HG03280 (cell line): ENCODE measurements around the gene KLHL35.

Experiments
- ATAC-seq: cut with Tn5 transposase; IDR thresholded peaks from one replicate; pipeline ENCODE4 v1.9.1; 2021; ENCODE audit warnings: mild to moderate bottlenecking, moderate library complexity; ENCODE audit not compliant: unreplicated experiment

The KLHL35 gene

DNA sequence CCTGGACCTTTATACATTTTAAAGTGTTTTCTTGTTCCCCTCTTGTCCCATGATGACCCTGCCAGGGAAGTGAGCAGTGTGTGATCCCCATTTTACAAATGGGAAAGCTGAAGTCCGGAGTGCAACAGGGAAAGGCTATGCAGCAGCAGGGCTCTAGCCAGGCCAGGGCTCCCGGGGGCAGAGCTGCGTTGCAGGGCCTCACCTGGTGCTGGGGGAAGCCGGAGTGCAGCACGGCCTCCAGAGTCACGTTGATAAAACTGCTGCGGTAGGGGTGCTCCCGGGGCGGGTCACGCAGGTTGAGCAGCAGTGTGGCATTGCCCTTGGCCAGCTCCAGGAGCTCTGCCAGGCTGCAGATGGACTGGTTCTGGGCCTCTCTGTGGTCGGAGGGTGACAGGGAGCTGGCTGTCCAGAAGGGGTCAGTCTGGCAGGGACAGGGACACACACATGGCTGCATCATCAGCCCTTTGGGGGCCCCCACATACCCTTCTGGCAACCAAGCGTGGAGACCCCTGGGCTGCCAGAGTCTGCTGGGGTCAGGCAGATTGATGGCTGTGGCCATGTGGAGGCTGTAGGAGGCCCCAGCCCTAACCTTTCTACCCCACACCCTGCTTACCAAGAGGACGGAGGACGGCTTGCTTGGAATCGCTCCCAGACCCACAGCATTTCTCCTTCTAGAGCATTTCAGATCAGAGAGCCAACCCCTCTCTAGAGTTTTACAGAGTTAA lies 9.3 kb upstream of the KLHL35 start:
- no peak for ATAC-seq

DNA sequence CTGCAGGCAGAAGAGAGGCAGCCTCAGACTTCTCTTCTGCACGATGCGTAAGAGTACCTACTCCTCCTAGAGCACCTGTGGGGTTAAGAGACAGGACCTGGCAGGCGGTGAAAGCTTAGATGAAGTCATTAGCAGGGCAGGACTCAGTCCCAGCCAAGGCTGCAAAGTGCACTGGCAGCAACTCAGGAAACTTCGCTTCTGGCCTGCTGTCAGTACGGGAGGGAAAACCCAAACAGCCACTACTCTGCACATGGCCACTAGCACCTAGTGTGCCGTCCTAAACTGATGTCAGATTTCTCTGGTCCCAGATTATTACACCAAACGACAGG lies 8.8 kb upstream of the KLHL35 start:
- no peak for ATAC-seq

DNA sequence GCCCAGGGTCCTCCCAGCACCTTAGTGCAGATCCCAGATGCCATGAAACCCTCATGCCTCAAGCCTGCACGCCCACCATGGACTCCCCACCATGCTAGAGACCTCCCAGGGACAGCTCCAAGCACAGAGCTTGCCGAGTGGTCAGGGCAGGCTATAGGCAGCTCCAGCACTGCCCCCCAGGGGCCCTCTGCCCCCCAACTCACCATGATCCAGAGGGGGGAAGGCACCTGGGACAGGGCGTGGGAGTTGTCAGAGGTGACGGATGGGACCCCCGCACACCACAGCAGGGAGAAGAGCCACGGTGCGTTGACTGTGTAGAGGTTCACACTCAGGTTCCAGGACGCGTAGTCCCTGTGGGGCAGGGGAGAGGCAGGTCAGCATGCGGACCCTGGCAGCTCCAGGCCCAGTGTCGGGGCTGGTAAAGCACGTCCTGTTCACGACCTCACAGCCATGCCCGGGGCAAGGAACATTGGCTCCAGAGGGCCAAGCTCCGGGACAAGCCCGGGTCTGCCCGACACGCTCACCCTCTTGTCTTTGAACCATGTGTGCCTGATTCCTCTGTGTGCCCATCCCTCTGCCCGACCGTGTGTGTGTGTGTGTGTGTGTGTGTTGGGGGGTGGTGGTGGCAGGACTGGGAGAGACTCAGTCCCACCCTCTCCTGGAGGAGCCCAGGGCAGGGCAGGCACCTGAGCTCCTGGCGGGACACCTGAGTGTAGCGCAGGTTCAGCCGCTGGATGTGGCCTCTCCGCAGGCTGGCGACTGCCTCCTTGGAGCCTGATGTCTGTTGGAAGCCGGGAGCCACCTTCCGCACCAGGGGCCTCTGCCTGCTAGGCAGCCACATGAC lies 8.2 kb upstream of the KLHL35 start:
- no peak for ATAC-seq

DNA sequence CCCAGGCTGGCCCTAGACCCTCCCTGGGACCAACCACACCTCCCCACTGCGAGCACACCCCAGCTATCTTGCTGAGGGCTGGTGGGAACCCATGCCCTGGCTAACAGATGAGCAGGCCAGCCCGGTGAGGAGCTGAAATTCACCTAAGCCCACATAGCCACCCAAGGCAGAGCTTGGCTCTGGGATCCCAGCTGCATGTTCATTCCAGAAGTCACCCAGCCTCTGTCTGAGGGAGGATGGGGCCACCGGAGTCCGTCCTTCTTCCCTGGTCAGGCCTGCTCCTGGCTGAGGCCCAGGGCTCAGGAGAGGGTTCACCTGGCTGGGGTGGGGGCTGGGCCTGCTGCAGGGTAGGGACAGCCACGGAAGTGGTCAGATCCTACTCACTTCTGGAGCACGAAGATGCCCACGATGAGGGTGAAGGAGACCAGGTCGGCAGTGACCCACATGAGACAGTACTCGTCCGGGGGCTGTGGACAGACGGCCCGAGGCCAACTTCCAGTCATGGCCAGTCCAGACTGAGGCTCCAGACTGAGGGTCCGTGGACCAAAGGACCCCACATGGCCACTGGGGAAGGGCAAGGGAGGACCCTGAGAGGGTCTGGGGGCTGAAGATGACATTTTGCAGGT lies 6.6 kb upstream of the KLHL35 start:
- no peak for ATAC-seq

DNA sequence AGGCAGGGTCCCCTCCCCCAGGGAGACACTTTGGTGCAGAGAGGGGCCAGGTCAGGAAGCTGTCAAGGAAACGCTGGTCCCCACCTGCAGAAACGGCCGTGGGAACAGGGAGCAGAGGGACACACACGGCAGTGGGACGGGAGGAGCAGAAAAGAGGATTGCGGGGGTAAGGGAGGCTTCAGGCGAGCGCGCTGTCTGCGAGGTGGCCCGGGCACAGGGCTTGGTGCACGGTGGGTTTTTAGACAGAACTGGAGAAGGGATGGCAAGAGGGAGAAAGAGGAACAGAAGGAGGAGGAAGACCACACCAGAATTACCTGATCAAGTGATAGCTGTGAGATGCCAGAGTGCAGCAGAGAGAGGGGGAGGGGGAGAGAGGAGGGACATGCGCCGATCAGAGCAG lies 6.0 kb upstream of the KLHL35 start:
- ATAC-seq: no peak

DNA sequence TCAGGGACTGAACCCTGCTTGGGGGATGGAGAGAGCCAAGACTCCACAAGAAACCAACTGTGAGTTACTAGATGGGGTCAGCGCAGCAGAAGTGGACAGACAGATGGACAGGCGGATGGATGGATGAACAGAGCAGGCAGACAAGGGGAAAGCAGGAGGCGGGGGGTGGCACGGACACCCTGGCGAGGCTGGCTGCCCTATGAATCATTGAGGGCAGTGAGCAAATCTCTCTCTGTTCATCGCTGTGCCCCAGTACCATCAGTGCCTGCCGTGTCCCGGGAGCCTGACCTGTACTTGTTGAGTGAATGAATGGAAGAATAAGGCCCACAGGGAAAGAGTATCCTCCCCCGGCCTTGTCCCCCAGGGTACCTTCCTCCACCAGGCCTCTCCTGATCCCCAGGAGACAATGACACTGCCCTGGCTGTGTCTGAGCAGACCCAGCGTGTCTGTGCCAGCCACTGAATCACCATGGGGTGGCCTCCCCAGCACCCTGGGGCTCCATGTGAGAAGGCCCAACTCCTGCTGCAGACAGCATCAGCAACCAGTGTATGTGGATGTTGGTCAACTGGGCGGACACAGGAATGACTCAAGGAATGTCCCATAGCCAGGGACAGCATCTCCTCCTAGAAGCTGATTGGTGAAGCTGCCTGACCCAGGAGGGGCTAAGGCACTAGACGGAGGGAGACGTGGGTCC lies 5.1 kb upstream of the KLHL35 start:
- no peak for ATAC-seq

DNA sequence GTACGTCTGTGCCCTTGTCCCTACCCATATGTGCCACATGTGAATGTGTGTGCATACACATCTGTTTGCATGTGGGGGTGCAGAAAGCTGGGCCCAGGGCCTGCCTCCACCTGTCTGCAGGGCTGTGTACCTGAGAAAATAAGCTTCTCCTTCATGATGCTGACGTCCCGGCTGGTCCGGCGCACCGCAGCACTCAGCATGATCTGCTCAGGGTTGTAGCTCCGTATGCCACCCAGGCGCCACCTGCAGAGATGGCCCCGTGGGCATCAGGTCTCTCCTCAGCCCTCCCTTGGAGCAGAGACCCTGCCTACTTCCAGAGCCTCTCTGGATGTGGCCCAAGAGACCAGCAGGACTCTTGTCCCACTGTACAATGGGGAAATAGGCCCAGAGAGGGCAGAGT lies 3.8 kb upstream of the KLHL35 start:
- ATAC-seq: no peak

DNA sequence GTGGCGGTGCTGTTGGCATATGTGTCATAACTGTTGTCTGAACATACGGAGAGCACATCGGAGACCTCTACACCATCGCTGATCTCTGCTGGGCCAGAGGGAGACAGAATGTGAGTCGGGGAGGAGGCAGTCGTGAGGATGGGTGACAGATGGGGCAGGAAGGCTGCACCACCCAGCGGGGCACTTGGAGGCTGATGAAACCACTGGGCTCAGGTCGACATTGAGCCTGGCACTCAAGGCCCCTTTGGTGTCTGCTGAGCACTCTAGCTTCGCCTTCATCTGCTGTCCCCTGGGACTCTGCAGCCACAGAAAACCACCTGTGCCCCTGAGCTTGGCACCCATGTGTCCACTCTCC lies 2.5 kb upstream of the KLHL35 start:
- no peak for ATAC-seq

DNA sequence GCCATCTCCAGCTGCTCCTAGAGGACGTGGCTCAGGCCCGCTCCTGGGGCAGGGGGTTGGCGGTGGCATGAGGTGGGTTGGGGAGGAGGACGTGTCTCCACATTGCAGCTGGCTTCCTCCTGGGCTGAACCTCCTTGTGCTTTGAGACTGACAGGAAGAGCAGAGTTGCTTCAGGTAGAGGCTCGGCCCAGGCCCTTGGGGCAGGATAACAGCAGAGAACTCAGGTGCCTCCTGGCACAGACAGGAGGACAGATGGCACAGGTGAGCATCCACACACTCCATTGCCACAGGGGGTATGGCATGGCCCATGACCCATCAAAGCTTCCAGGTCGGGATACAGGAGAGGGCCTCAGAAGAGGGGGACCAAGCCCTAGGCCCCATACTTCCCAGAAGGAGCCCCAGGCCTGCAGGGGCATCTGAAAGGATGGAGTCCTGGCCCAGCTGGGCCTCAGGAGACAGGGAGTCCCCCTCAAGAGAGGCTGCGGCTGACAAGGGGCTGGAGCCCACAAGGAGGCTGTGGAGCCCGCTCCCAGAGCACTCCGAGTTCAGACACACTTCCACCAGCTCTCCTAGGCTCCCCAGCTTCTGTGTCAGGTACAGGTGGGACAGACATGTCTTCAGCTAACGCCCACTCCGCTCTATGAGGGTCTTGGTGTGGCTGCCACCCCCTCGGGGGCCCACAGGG lies 2.0 kb upstream of the KLHL35 start:
- no peak for ATAC-seq

DNA sequence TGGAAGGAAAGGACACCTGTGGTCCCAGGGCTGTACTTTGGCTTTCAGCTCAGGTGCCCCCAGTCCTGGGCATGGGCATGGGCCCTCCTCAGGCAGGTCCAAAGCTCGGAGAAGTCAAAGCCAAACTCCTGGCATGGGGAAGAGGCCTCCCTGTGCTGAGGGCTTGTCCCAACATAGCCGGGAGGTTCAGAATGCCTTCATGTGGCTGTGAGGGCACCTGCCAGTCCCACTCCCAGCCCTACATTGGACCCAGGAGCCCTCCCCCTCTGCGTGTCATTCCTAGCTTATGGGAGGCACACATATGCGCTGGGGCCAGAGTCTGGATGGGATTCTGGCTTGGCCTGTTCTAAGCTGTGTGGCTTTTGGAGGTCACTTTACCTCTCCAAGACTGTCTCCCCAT lies 1.0 kb upstream of the KLHL35 start:
- no peak for ATAC-seq

DNA sequence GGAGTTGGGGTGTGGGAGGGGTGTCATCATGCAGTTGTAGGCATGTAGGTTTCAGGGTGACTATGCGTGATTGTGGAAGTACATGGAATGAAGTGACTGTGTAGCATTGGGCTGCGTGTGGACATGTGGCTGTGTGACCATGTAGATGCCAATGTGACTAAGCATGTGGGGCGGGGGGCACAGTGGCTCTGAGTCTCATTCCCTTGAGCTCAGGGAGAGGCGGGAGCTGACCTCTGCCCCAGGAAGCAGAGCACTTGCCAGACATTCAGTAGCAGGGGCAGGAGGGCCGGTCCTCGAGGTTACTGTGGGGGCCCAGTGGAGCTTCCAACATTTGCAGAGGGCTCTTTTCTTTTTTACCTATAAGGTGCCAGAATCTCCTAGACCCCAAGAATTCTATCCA lies 440 bp upstream of the KLHL35 start:
- no peak for ATAC-seq

DNA sequence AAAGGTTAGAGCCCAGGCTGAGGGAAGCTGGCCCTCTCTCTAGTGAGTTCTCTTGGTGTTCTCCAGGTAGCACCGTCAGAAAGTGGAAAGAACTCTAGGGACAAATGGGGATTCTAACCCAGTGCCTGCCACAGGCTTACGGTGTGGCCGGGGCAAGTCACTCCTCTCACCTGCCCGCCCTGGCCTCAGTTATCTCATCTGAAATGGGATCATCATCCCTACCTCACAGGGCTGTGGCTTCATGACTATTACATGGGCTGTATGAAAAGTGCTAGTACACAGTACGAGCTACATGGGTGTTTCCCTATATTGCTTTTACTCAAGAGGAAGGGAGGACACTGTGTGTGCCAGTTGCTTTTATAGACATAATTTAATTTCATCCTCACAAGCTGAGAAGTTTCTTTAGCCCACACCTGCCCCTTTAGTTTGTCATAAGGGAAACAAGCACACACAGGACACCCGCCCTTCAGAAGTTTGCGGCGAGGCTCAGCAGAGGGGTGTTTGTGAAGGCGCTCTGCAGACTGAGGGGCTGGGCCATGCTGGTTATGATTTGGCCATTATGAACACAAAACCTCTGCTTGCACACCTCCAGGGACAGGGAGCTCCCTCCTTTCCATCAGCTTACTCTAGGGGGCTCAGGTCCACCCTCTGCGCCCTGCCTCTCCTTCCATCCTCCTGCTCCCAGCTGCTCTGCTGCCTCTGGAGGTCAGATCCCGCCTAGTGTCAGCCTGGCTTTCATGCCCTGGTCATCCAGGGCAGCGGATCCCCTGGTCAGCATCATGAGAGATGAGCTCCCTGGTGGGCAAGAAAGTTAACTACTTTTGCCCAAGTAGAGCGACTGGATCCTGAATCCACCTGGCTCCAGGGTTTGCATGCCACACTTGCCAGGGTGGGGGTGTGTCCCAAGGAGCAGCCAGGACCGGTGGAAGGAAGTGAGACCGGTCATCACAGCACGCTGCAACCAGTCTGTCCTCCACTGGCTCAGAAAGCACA lies 1.2 kb downstream of the KLHL35 start:
- no peak for ATAC-seq

DNA sequence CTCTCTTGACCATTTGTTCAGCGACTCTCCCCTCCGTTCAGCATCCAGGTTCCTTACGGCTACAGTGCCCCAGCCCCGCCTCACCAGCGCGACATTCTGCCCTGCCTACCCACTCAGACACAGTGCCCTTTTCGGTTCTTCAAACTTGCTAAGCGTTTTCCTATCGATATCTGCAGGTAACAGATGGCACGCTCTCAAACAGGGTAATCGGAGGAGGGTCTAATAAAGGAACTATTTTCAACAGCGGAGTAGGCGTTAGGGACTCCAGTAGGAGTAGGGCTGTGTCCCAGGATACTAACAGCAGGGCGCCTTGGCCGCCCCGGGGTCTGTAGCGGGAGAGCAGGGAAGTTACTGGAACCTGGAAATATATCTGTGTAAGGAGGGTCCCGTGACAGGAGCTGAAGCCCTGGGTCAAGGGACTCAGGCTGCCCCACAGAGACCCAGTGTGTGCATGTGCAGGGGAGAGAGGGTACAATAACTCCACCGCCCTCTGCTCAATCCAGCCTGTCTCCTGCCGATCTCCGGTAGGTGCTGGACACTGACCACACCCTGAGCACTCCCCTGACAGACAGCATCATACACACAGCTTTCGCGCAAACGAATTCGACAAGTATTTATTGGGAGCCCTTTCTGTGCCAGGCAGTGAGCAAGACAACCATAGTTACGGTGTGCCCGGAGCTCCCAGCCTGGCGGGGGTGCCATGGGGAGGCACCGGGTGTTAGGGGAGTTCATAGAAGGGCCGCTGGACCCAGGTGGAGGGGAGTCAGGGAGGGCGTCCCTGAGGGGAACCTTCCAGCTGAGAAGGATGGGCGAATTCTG lies 2.1 kb downstream of the KLHL35 start:
- ATAC-seq: no peak

DNA sequence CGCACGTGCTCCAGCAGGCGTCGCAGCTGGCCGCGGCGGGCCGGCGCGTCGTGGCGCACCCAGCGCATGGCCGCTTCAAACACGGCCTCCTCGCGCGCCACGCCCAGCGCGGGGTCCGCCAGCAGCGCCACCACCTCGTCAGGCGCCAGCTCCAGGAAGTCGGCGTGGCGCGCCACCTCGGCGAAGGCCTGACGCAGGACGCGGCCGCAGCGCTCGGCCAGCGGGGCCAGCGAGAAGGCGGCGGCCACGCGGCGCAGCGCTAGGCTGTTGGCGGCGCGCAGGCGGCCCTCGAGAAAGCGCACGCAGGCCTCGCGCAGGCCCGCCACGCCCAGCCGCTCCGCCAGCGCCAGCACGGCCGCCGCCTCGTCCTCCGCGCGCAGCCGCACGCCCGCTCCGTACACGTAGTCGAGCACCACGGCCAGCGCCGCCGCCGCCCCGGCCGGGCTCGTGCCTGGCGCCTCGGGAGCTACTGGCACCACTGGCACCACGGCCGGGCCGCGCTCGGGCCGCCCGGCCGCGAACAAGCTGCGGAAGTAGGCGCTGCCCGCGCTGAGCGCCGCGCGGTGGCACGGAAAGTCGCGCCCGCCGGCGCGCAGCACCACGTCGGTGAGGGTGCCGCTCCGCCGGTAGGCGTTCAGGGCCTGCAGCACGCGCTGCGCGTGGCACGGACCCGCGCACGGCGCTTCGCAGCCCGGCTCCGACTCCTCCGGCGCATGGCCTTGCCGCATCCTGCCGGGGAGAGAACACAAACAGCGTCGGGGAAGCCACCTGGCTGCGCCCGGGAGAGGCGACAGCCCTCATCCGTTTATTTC lies 2.9 kb downstream of the KLHL35 start:
- peak; percentile 45 for ATAC-seq

DNA sequence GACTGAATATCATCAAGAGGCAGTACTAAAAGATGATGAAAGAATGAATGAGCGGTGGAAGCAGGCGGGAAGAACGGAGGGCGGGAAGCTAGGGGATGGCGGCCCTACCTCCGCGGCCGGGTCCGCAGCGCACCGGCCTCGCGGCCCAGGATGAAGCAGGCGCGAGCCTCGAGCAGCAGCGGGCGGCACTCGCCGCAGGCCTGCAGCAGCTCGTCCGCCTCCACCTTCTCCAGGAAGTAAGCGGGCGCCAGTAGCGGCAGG lies 3.4 kb downstream of the KLHL35 start:
- ATAC-seq: no peak

DNA sequence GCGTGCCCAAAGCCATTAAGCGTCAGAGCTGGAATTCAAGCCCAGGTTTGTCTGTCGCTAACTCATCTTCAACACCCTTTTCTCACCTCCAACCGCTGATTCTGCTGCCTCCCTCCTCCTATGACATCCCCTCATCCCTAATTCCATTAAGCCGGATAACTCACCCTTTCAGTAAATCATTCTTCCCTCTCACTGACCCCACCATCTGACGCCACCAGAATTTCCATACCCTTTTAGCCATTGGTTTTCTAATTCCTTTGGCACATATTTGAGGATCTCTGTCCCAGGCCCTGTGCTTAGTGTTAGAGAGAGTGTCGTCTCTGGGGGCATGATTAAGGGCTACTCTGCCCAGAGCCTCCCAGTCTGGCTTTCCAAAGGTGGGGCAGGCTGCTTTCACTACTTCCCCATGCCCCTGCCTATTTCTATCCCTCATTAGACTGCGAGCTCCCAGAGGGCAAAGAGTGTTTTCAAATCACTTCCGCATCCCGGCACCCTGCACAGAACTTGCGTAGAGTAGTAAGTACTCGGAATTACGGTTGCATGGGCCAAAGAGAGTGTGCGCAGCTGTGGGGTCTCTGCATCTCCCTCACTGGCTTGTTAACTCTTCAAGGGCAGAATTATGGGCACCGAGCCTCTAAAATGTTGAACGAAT lies 3.9 kb downstream of the KLHL35 start:
- ATAC-seq: no peak

DNA sequence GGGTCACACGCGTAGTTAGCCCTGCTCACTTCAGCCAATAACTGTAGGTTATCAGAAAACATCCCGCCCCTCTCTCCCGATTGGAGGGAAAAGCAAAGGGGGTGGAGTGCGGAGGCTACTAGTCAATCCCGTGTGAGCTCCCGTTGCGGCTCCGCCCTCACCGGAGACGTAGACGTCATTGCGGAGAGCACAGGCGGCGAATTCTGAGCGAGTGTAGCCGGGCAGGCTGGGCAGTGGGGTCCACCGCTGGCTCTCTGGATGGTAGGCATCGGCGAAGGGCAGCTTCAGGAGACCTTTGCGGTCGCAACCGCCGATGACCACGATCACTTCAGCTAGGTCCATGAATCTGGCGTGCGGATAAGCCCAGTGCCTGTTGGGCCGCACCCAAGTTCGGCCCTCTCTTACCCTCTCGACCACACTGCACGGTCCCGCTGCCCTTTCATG lies 4.7 kb downstream of the KLHL35 start:
- ATAC-seq: peak; percentile 82

DNA sequence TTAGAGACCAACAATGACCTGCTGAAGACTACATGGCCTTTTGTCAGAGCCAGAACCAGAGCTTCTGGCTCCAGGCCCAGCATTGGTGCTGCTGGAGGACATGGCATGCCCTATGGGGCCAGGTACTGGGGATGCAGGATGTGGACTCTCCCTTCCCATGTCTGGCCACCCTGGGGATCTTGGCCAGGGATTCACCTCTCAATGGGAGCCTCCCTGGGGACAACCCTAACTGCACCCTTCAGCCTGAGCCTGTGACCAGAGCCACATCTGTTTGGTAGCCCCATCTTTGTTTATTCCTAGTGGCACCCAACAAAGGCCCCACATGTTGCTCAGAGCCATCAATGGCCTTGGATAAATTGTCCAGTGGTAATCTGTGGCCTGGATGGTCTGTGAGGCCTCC lies 5.8 kb downstream of the KLHL35 start:
- ATAC-seq: no peak
